ENCODE data around the gene RAD9A. TPM values are rescaled to one million over a fixed set of nuclear protein-coding genes. Genes with fewer than 3 reads are reported as not detected.
A peak's percentile ranks its signal among the peaks of the same experiment; 100 is the strongest.

The RAD9A gene
- total and polyA plus RNA-seq, 9 of the 15 experiments (the other 6 are each of a cell fraction or from before 2014, with no cell fraction given): 1.4 to 41.2 (median 16.1) TPM

DNA sequence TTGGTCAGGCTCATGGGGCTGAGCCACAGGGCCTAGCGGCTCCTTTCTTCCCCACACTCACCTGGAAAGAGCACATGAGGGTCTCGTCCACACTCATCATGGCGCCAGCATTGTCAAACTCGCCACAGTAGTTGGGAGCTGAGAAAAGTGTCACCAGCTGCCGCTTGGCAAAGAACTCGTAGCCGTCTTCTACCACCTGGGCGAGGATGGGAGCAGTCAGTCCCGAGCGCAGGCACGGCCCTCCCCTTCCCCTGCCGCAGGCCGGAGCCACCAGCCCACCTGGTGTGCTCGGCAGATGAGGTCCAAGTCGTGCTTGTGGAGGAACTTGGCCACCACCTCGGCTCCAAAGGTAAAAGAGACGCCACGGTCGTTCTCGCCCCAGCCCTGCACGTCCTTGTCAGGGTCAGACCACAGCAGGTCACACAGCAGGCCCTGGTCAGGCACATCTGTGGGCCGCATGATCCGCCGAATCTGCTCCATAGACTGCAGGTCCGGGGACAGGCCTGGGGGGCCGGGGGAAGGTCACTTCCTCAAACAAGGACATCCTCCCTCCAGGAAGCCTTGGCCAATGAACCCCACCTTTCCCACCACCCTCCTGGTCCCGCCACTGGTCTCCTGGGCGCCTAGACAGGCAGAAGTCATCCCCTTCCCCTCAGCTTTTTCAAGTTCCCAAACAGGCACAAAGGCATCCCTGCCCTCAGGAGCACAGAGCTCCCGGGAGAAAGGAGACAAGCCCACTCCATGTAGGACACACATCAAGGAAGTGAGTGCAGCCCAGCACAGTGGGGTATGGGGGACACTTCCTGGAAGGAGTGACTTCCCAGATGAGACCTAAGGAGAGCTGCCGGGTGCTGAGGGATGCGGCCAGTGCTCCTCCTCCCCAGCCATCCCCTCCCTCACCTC, 7.1 kb downstream of the RAD9A start:
- H3K9me1 ChIP-seq (ENCODE audit: control insufficient read depth, insufficient read depth, low read length): no peaks in the 10 kb centered on the region
- WGBS (ENCODE audit: insufficient coverage, low coverage, missing lambda C conversion rate): 86% methylated on average over 18 of the region's 31 CpGs
- H4K20me1 ChIP-seq (replicated peaks; ENCODE audit: control insufficient read depth, insufficient read depth, low read length): 0 out of 2 replicates have a peak, but pooled peaks cover 4% of the 10 kb centered on the region
- no peaks in the 10 kb centered on the region for H3K9me3 ChIP-seq (replicated peaks; ENCODE audit: control insufficient read depth, insufficient read depth, low read depth, low read length)
- POLR2A ChIA-PET: interaction anchor here (0.6 to 1.2 kb wide), 8 partner anchors 29 to 1898 kb away, joined by 3 to 5 read pairs (median 4); no protein-coding TSS in a partner anchor
- ATAC-seq (no peak), DNase-seq (ENCODE audit: extremely low read depth in 1 of 4, low spot score in 3 of 4) (peak in 1 of 4 experiments; percentile 11), FAIRE-seq (no peak)
- H3K4me2 ChIP-seq (ENCODE audit: insufficient read depth, low read length): no peak overlapping the region
- CTCF ChIA-PET (ENCODE audit: low intra/inter-chr PET ratio): interaction anchor here (0.6 kb wide), 1 partner anchor 8 kb away, joined by 3 read pairs; no protein-coding TSS in a partner anchor
- H3K36me3 ChIP-seq (ENCODE audit: control insufficient read depth, insufficient read depth, low read length): peaks cover 61% of the 10 kb centered on the region
- in situ Hi-C loops (cut with MboI) (no loop called here), intact Hi-C loops (cut with micrococcal nuclease) (no loop called here)
- H3K27ac ChIP-seq (ENCODE audit: extremely low read depth, low read depth, low read length): peak overlapping the region; percentile 36; the same call in 1 of the 3 replicates
- H2AFZ ChIP-seq (ENCODE audit: low read depth, low read length): no peak overlapping the region
- peak overlapping the region in 1 of 2 experiments; percentile 15; a peak in 2 of 4 replicates for H3K9ac ChIP-seq (ENCODE audit: insufficient read depth in 1 of 2, low read depth in 2 of 2, low read length in 2 of 2)
- TF ChIP-seq MAFF (IDR thresholded peaks at IDR 0.05; ENCODE audit: low read length) (no peak), POLR2AphosphoS5 (IDR thresholded peaks at IDR 0.05; ENCODE audit: control insufficient read depth, insufficient read depth, low read depth, low read length) (peak; percentile 5; the same call in 1 of the 2 replicates), RBM22 (IDR thresholded peaks at IDR 0.05; ENCODE audit: low read depth, low read length, poor library complexity, severe bottlenecking) (peak; percentile 75), SLC30A9 (CRISPR knock-in tag; IDR thresholded peaks at IDR 0.05) (no peak), ZNF263 (CRISPR knock-in tag; IDR thresholded peaks at IDR 0.05; ENCODE audit: borderline replicate concordance) (0 out of 2 replicates have a peak, but pooled peaks have one; percentile 26), POLR2G (IDR thresholded peaks at IDR 0.05; ENCODE audit: low read depth, low read length) (peak; percentile 31; the same call in 1 of the 2 replicates), ELF4 (CRISPR knock-in tag; IDR thresholded peaks at IDR 0.05) (no peak), ZNF707 (CRISPR knock-in tag; conservative IDR thresholded peaks at IDR 0.05) (no peak), ERF (CRISPR knock-in tag; IDR thresholded peaks at IDR 0.05) (no peak), ZNF717 (CRISPR knock-in tag; IDR thresholded peaks at IDR 0.05) (no peak), RBM17 (IDR thresholded peaks at IDR 0.05; ENCODE audit: borderline replicate concordance, low read depth, low read length) (no peak), E2F3 (CRISPR knock-in tag; IDR thresholded peaks at IDR 0.05) (no peak), RBFOX2 (IDR thresholded peaks at IDR 0.05; ENCODE audit: low read depth, low read length) (peak; percentile 61), ZFP1 (CRISPR knock-in tag; IDR thresholded peaks at IDR 0.05) (no peak), KDM4B (IDR thresholded peaks at IDR 0.05; ENCODE audit: borderline replicate concordance in 2 of 2, low read depth in 1 of 2) (no peak), BRCA1 (IDR thresholded peaks at IDR 0.05) (no peak), BRCA1 (CRISPR knock-in tag; IDR thresholded peaks at IDR 0.05) (no peak), POLR2A (conservative IDR thresholded peaks at IDR 0.05) (peak; percentile 38; the same call in 1 of the 2 replicates), ZNF551 (CRISPR knock-in tag; IDR thresholded peaks at IDR 0.05) (no peak)
- peaks cover 23% of the 10 kb centered on the region for H3K79me2 ChIP-seq (ENCODE audit: control insufficient read depth, insufficient read depth, low read length)
- BruUV-seq (replicated peaks): no TSS peak
- H3K4me3 ChIP-seq: no peak overlapping the region
- no peaks in the 10 kb centered on the region for H3K27me3 ChIP-seq (ENCODE audit: control insufficient read depth in 2 of 2, insufficient read depth in 2 of 2, low read length in 2 of 2)
- peaks cover 26 to 79% of the 10 kb centered on the region in 2 experiments for H3K4me1 ChIP-seq (replicated peaks in 1 of 2; ENCODE audit: control insufficient read depth in 2 of 2, insufficient read depth in 2 of 2, low read length in 2 of 2)
